BLaER1 (cell line): Measurements from ENCODE around the gene CAD.
A peak's percentile ranks its signal among the peaks of the same experiment; 100 is the strongest.
"Not testable (repeated sequence)": the region's sequence is repeated elsewhere in the genome, so short reads cannot be mapped to it uniquely, and the experiment has no call there.

Experiments
- H3K27ac ChIP-seq: shearing (Covaris generic); formaldehyde crosslinking; 2 replicates; pipeline ENCODE4 v1.8.1; 2022
- H3K27me3 ChIP-seq: shearing (Covaris generic); formaldehyde crosslinking; 2 replicates; pipeline ENCODE4 v1.8.1; 2022
- H3K36me3 ChIP-seq: shearing (Covaris generic); formaldehyde crosslinking; 2 replicates; pipeline ENCODE4 v1.8.1; 2022
- H3K4me1 ChIP-seq: shearing (Covaris generic); formaldehyde crosslinking; 2 replicates; pipeline ENCODE4 v1.8.1; 2022
- H3K4me2 ChIP-seq: shearing (Covaris generic); formaldehyde crosslinking; 2 replicates; pipeline ENCODE4 v1.8.1; 2022
- H3K4me3 ChIP-seq: shearing (Covaris generic); formaldehyde crosslinking; 2 replicates; pipeline ENCODE4 v1.8.1; 2022
- H3K9ac ChIP-seq: shearing (Covaris generic); formaldehyde crosslinking; 2 replicates; pipeline ENCODE4 v1.8.1; 2022
- H3K9me3 ChIP-seq: shearing (Covaris generic); formaldehyde crosslinking; 2 replicates; pipeline ENCODE4 v1.8.1; 2022
- H4K20me1 ChIP-seq: shearing (Covaris generic); formaldehyde crosslinking; 2 replicates; pipeline ENCODE4 v1.8.1; 2022
- Cebpa-rat ChIP-seq: shearing (Covaris generic); IDR thresholded peaks from 2 replicates; pipeline ENCODE4 v1.8.1; 2022

The CAD gene

GRCh38 chr2:27263287-27264252 lies 46.4 kb downstream of the CAD start:
- Histone ChIP-seq H3K9me3 (no peaks in the 10 kb centered on the region), H3K4me1 (peaks cover 34% of the 10 kb centered on the region), H4K20me1 (peaks cover 47% of the 10 kb centered on the region), H3K27me3 (peaks cover 92% of the 10 kb centered on the region), H3K27ac (no peak overlapping the region), H3K4me3 (peak overlapping the region; percentile 67), H3K4me2 (peak overlapping the region; percentile 95), H3K36me3 (no peaks in the 10 kb centered on the region), H3K9ac (no peak overlapping the region)
- no peak for TF ChIP-seq Cebpa-rat

GRCh38 chr2:27264253-27264752 lies 47.1 kb downstream of the CAD start:
- no peaks in the 10 kb centered on the region for H3K36me3 ChIP-seq
- H3K9ac ChIP-seq = no peak overlapping the region
- no peak for TF ChIP-seq Cebpa-rat
- no peak overlapping the region for H3K27ac ChIP-seq
- peak overlapping the region; percentile 95 for H3K4me2 ChIP-seq
- H3K4me1 ChIP-seq = peaks cover 35% of the 10 kb centered on the region
- H3K9me3 ChIP-seq = no peaks in the 10 kb centered on the region
- peaks cover 85% of the 10 kb centered on the region for H3K27me3 ChIP-seq
- peak overlapping the region; percentile 67 for H3K4me3 ChIP-seq
- H4K20me1 ChIP-seq = peaks cover 47% of the 10 kb centered on the region

- no peak for TF ChIP-seq Cebpa-rat
- H3K36me3 ChIP-seq = no peaks in the 10 kb centered on the region
- peaks cover 82% of the 10 kb centered on the region for H3K27me3 ChIP-seq
- peaks cover 35% of the 10 kb centered on the region for H3K4me1 ChIP-seq
- peaks cover 45% of the 10 kb centered on the region for H4K20me1 ChIP-seq
- peak overlapping the region; percentile 95 for H3K4me2 ChIP-seq
- H3K27ac ChIP-seq = no peak overlapping the region
- H3K9ac ChIP-seq = no peak overlapping the region
- H3K4me3 ChIP-seq = peak overlapping the region; percentile 67
- H3K9me3 ChIP-seq = no peaks in the 10 kb centered on the region
Measured at GRCh38 chr2:27264753-27265535, 47.8 kb downstream of the CAD start.

- no peaks in the 10 kb centered on the region for H3K9me3 ChIP-seq
- peak overlapping the region; percentile 95 for H3K4me2 ChIP-seq
- no peak overlapping the region for H3K4me3 ChIP-seq
- TF ChIP-seq Cebpa-rat = no peak
- peaks cover 76% of the 10 kb centered on the region for H3K27me3 ChIP-seq
- H3K27ac ChIP-seq = no peak overlapping the region
- H3K36me3 ChIP-seq = no peaks in the 10 kb centered on the region
- H3K4me1 ChIP-seq = peaks cover 35% of the 10 kb centered on the region
- peaks cover 39% of the 10 kb centered on the region for H4K20me1 ChIP-seq
- no peak overlapping the region for H3K9ac ChIP-seq
Measured at GRCh38 chr2:27265536-27265870, 48.3 kb downstream of the CAD start.

- H3K27me3 ChIP-seq = peaks cover 48% of the 10 kb centered on the region
- not testable (repeated sequence) for H3K4me2 ChIP-seq
Measured at GRCh38 chr2:27268296-27268695, 51.1 kb downstream of the CAD start.

GRCh38 chr2:27270131-27270530 lies 53.0 kb downstream of the CAD start:
- H4K20me1 ChIP-seq = no peaks in the 10 kb centered on the region
- H3K36me3 ChIP-seq = no peaks in the 10 kb centered on the region
- peaks cover 30% of the 10 kb centered on the region for H3K27me3 ChIP-seq
- no peak overlapping the region for H3K27ac ChIP-seq
- H3K9me3 ChIP-seq = no peaks in the 10 kb centered on the region
- 0 out of 2 replicates have a peak, but pooled peaks cover 5% of the 10 kb centered on the region for H3K4me1 ChIP-seq
- no peak for TF ChIP-seq Cebpa-rat
- H3K9ac ChIP-seq = no peak overlapping the region
- no peak overlapping the region for H3K4me3 ChIP-seq
- H3K4me2 ChIP-seq = no peak overlapping the region

More at GRCh38 chr2:27268296-27268695, 51.1 kb downstream of the CAD start:
- peaks cover 21% of the 10 kb centered on the region for H3K4me1 ChIP-seq
- not testable (repeated sequence) for H3K36me3 ChIP-seq, H3K9me3 ChIP-seq, H3K27ac ChIP-seq, H3K4me3 ChIP-seq, H3K9ac ChIP-seq
- H4K20me1 ChIP-seq = peaks cover 14% of the 10 kb centered on the region

GRCh38 chr2:27270670-27271069 lies 53.5 kb downstream of the CAD start:
- Histone ChIP-seq H3K4me3 (no peak overlapping the region), H3K9me3 (no peaks in the 10 kb centered on the region), H3K4me1 (0 out of 2 replicates have a peak, but pooled peaks cover 5% of the 10 kb centered on the region), H4K20me1 (no peaks in the 10 kb centered on the region), H3K9ac (no peak overlapping the region), H3K36me3 (no peaks in the 10 kb centered on the region), H3K27me3 (peaks cover 24% of the 10 kb centered on the region), H3K27ac (no peak overlapping the region), H3K4me2 (no peak overlapping the region)
- no peak for TF ChIP-seq Cebpa-rat

- TF ChIP-seq Cebpa-rat = no peak
- Histone ChIP-seq H3K4me2 (no peak overlapping the region), H3K9me3 (no peaks in the 10 kb centered on the region), H3K27me3 (peaks cover 13% of the 10 kb centered on the region), H3K9ac (no peak overlapping the region), H4K20me1 (no peaks in the 10 kb centered on the region), H3K4me1 (0 out of 2 replicates have a peak, but pooled peaks cover 5% of the 10 kb centered on the region), H3K36me3 (no peaks in the 10 kb centered on the region), H3K4me3 (no peak overlapping the region), H3K27ac (no peak overlapping the region)
Measured at GRCh38 chr2:27271631-27272340, 54.6 kb downstream of the CAD start.

- not testable (repeated sequence) for H3K4me1 ChIP-seq, H3K27ac ChIP-seq, H3K9me3 ChIP-seq, H3K4me3 ChIP-seq, H4K20me1 ChIP-seq, H3K9ac ChIP-seq, H3K27me3 ChIP-seq, H3K36me3 ChIP-seq, H3K4me2 ChIP-seq
Measured at GRCh38 chr2:27272537-27273522, 55.7 kb downstream of the CAD start.
